HepG2 (cell line): ENCODE measurements around the gene SDHAF1. TPM values are rescaled to one million over a fixed set of nuclear protein-coding genes. Genes with fewer than 3 reads are reported as not detected.
A peak's percentile ranks its signal among the peaks of the same experiment; 100 is the strongest.

Source experiments
- AFF4 ChIP-seq: sonication (generic); formaldehyde crosslinking; IDR thresholded peaks from 2 replicates; pipeline ENCODE4 v1.4.0; 2020; ENCODE audit warnings: missing genetic modification reagents
- DZIP1 ChIP-seq: sonication (generic); formaldehyde crosslinking; IDR thresholded peaks from 2 replicates; pipeline ENCODE4 v1.5.0; 2020; ENCODE audit warnings: mild to moderate bottlenecking, missing genetic modification reagents
- ELK4 ChIP-seq: sonication (generic); formaldehyde crosslinking; IDR thresholded peaks from 2 replicates; pipeline ENCODE4 v1.9.0; 2021; ENCODE audit warnings: missing genetic modification reagents, borderline replicate concordance
- HNRNPL ChIP-seq: fragments of 200-400 bp; formaldehyde crosslinking; IDR thresholded peaks from 2 replicates; pipeline ENCODE4 v1.6.1; 2017; ENCODE audit warnings: mild to moderate bottlenecking, low read depth, low read length
- IRF9 ChIP-seq: sonication (generic); formaldehyde crosslinking; IDR thresholded peaks from 2 replicates; pipeline ENCODE4 v1.8.0; 2022; ENCODE audit warnings: missing genetic modification reagents, mild to moderate bottlenecking, borderline replicate concordance
- KLF15 ChIP-seq: sonication (generic); formaldehyde crosslinking; IDR thresholded peaks from 2 replicates; pipeline ENCODE4 v1.8.1; 2023; ENCODE audit warnings: borderline replicate concordance, mild to moderate bottlenecking, inconsistent platforms, missing genetic modification reagents, mixed read lengths
- MED1 ChIP-seq: sonication (generic); formaldehyde crosslinking; IDR thresholded peaks from 2 replicates; pipeline ENCODE4 v1.4.0; 2020; ENCODE audit warnings: missing genetic modification reagents
- MED13 ChIP-seq: sonication (generic); formaldehyde crosslinking; IDR thresholded peaks from 2 replicates; pipeline ENCODE4 v1.5.0; 2020; ENCODE audit warnings: missing genetic modification reagents
- NFE2 ChIP-seq: sonication (generic); formaldehyde crosslinking; IDR thresholded peaks from 2 replicates; pipeline ENCODE4 v1.4.0; 2020; ENCODE audit warnings: missing genetic modification reagents
- NR2C2 ChIP-seq: sonication (generic); formaldehyde crosslinking; IDR thresholded peaks from 2 replicates; pipeline ENCODE4 v1.4.0; 2020; ENCODE audit warnings: missing genetic modification reagents, mild to moderate bottlenecking, moderate library complexity, borderline replicate concordance
- RARG ChIP-seq: sonication (generic); formaldehyde crosslinking; IDR thresholded peaks from 2 replicates; pipeline ENCODE4 v1.4.0; 2020; ENCODE audit warnings: low read depth, mild to moderate bottlenecking, missing genetic modification reagents
- RBAK ChIP-seq: sonication (generic); formaldehyde crosslinking; IDR thresholded peaks from 2 replicates; pipeline ENCODE4 v1.5.1; 2020; ENCODE audit warnings: mild to moderate bottlenecking, missing genetic modification reagents
- TERF1 ChIP-seq: sonication (generic); formaldehyde crosslinking; IDR thresholded peaks from 2 replicates; pipeline ENCODE4 v1.8.0; 2022; ENCODE audit warnings: mild to moderate bottlenecking, missing genetic modification reagents, moderate library complexity
- ZNF124 ChIP-seq: sonication (generic); formaldehyde crosslinking; IDR thresholded peaks from 2 replicates; pipeline ENCODE4 v1.4.0; 2020; ENCODE audit warnings: missing genetic modification reagents
- ZNF224 ChIP-seq: sonication (generic); formaldehyde crosslinking; IDR thresholded peaks from 2 replicates; pipeline ENCODE4 v1.5.0; 2020; ENCODE audit warnings: mild to moderate bottlenecking, missing genetic modification reagents
- ZNF75D ChIP-seq: sonication (generic); formaldehyde crosslinking; IDR thresholded peaks from 2 replicates; pipeline ENCODE4 v1.8.1; 2023; ENCODE audit warnings: missing genetic modification reagents, mild to moderate bottlenecking, borderline replicate concordance
- polyA plus RNA-seq, 8 experiments: library from polyadenylated mRNA; depleted of rRNA in 3 of 8; stranded (reverse) in 7 of 8; unstranded in 1 of 8; fragments of >200 nt; fragmentation: Illumina TruSeq in 4 of 8; extraction: Trizol in 4 of 8; gene quantifications; 2 replicates each; pipeline versions ENCODE4 v1.2.1 to v1.2.3, GENCODE V29; 2011 to 2016; ENCODE audit warnings: low read depth in 4 of 8, missing spikeins in 1 of 8, mixed read lengths in 1 of 8; ENCODE audit not compliant: insufficient read depth in 1 of 8
- total RNA-seq, 5 experiments: library from RNA; depleted of rRNA; stranded (reverse); fragments of >200 nt; fragmentation: Illumina TruSeq; extraction: Trizol; gene quantifications; 2 replicates each; pipeline ENCODE4 v1.2.3, GENCODE V29; 2016; ENCODE audit warnings: low read depth in 1 of 5

The SDHAF1 gene
- total and polyA plus RNA-seq, 2 of the 13 experiments (the other 11 are each of a cell fraction or from before 2014, with no cell fraction given): 17.8 to 22.8 TPM

GRCh38 chr19:35995048-35995993 lies at the start of gene SDHAF1 (continued):
- TF ChIP-seq IRF9 (CRISPR knock-in tag) (peak; percentile 75; the same call in 1 of the 2 replicates), DZIP1 (CRISPR knock-in tag) (no peak), ZNF124 (peak; percentile 69; the same call in 1 of the 2 replicates), RBAK (no peak), ELK4 (CRISPR knock-in tag) (no peak), MED13 (CRISPR knock-in tag) (no peak), HNRNPL (no peak), ZNF75D (no peak), NR2C2 (CRISPR knock-in tag) (peak; percentile 98), TERF1 (CRISPR knock-in tag) (no peak), RARG (CRISPR knock-in tag) (no peak), ZNF224 (CRISPR knock-in tag) (no peak; the same call in 1 of the 2 replicates), AFF4 (CRISPR knock-in tag) (no peak), KLF15 (CRISPR knock-in tag) (no peak), NFE2 (CRISPR knock-in tag) (no peak), MED1 (CRISPR knock-in tag) (0 out of 2 replicates have a peak, but pooled peaks have one; percentile 26)
